B cell (primary cell): ENCODE measurements around the gene VWA8.

ENCODE experiments used
- CTCF ChIP-seq: fragments of 200-600 bp; IDR thresholded peaks from one replicate; pipeline ENCODE4 v1.8.0; 2022; ENCODE audit warnings: antibody characterized with exemption, mild to moderate bottlenecking
- EZH2 ChIP-seq: IDR thresholded peaks from 2 replicates; pipeline ENCODE4 v1.6.1; 2012; ENCODE audit warnings: borderline replicate concordance, low read depth, mild to moderate bottlenecking, moderate library complexity, low read length; ENCODE audit not compliant: insufficient read depth, poor library complexity, severe bottlenecking

- TF ChIP-seq CTCF, result no peak
- TF ChIP-seq EZH2, result no peak
Measured at GRCh38 chr13:41596190-41596589, 364.7 kb downstream of the VWA8 start.
